SIG-M5 (cell line): Measurements from ENCODE around the gene CACNA1S.

Source experiments
- DNase-seq: peaks from one replicate; lab custom pipeline; 2025; lab: John Stamatoyannopoulos, UW

The CACNA1S gene

GRCh38 chr1:201140235-201140940, 28.2 kb upstream of the CACNA1S start:
- no peak for DNase-seq

GRCh38 chr1:201139756-201140155, 27.5 kb upstream of the CACNA1S start:
- DNase-seq, result no peak

DNA sequence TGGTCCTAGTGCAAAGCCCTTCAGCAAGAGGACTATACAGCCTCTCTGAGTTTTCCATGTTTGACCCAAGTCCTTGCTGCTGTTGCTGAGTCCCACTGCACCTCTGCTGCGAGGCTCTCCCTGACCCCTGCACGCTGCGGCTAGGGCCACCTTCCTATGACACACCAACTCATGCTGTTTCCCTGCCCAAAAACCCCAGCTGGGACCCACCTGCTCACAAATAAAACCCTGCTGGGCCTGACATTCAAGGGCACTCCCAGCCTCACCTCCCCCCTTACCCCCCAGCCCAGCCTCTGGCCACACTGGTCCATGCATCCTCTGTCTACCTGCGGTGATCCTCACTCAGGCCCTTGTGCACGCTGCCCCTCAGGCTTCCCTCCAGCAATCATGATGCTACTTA, 27.1 kb upstream of the CACNA1S start:
- no peak for DNase-seq

DNA sequence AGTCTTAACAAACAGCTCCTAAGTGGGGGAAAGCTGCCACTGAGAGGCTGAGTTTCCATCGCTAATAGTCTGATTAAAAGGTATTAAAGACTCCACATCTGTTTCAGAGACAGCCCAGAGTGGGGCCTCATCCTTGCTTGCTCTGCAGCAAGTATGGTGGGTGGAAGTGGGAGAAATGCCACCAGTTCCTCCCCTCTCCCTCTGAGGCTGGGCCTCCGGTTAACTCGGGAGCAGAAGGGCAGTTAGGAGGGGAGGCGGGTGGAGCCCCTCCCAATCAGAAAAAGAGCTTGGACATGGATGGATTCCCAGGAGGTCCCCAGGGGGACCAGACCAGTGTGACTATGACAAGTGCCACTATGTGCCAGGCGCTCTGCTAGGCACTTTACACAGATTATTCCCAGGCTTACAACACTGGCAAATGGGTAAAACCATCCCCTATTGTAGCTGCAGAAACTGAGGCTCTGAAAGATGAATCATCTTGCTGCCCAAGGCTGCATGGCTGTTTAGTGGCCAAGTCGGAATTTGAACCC, 26.1 kb upstream of the CACNA1S start:
- no peak for DNase-seq

GRCh38 chr1:201137579-201138310, 25.5 kb upstream of the CACNA1S start:
- DNase-seq, result no peak

DNA sequence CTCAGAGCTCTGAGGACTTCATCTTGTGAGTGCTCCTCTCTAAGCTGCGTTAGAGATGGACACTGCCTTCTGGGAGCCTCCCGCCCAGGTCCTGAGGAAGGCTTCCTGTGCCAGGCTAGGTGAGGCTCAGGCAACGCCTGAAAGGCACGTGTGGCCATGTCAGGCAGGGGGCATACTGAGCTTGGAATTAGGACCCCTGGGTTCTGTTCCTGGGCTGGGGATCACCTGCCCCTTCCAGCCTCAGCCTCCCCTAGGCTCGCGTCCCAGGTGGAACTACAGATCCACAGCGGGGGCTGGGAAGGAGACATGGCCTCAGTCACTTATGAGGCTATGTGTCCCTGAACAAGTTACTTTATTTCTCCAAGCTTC, 24.8 kb upstream of the CACNA1S start:
- DNase-seq, result no peak

GRCh38 chr1:201136355-201137023, 24.3 kb upstream of the CACNA1S start:
- DNase-seq, result no peak

DNA sequence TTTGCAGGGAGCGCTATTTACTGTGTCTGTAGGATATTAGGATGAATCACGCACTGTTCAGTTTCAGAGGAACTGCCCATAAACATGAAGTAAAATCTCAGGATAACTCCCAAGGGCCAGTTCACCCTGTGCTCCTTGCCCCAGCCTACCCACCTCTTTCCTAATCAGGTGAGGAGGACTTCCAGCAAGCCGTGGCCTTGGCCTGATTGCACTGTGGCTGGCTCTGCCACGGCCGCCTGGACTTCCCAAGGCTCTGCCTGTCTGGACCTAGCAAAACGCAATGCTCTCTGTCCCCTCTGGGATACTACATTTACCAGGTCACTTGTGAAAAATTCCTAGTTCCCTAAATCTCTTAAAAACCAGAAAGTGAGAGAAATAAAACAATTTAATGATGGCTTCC, 22.2 kb upstream of the CACNA1S start:
- no peak for DNase-seq

DNA sequence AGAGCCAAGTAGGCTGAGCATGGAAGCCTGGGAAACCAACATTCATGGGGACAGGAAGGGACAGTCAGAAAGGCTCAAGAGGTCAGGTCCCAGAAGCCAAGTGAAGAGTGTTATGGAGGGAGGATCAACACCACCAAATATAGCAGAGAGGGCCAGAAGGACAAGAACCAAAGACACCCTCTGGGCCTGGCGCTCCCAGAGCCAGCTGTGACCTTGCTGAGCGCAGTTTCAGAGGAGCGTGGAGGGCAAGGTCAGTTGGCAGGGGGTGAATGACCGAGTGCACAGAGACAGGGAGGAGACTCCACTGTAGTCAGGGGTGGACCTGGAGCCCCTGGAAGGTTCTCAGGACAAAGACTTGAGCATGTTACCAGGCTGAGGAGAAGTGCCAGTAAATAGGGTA, 19.2 kb upstream of the CACNA1S start:
- no peak for DNase-seq

DNA sequence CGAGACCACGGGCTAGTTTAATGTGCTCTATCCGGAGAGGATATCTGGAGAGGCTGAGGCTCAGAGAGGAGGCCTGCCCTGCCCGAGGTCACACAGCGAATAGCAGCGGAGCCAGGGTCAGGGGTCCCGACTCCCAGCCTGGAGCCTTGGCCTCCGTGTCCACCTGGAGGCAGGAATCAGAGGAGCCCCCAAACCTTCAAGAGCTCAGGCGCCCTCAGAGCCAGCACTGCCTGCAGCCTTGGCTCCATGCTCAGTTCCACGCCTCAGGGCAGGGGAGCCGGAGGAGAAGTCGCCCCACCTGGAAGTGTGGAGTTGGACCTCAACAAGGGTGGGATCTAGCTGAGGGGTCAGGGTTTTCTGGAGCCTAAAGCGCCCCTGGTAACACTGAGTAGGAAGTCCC, 16.7 kb upstream of the CACNA1S start:
- no peak for DNase-seq

DNA sequence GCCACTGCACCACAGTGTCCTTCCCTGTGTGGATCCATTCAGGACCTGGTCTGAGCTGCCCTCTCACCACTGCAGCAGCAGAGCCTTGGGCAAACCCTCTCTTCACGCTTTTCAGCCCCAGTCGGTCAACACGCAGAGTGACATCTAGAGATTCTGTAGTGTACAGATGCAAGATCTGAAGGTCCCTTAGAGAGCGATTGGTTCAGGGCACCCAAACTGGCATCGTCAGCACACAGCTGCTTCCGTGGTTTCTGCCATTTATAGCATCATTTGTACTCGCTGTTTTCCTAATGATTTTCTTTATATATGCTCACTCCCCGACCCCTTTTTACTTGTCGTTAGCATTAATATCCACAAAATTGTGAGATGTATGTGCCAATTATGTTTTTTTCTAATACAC, 16.2 kb upstream of the CACNA1S start:
- DNase-seq, result no peak

GRCh38 chr1:201127755-201128455, 15.7 kb upstream of the CACNA1S start:
- DNase-seq, result no peak

DNA sequence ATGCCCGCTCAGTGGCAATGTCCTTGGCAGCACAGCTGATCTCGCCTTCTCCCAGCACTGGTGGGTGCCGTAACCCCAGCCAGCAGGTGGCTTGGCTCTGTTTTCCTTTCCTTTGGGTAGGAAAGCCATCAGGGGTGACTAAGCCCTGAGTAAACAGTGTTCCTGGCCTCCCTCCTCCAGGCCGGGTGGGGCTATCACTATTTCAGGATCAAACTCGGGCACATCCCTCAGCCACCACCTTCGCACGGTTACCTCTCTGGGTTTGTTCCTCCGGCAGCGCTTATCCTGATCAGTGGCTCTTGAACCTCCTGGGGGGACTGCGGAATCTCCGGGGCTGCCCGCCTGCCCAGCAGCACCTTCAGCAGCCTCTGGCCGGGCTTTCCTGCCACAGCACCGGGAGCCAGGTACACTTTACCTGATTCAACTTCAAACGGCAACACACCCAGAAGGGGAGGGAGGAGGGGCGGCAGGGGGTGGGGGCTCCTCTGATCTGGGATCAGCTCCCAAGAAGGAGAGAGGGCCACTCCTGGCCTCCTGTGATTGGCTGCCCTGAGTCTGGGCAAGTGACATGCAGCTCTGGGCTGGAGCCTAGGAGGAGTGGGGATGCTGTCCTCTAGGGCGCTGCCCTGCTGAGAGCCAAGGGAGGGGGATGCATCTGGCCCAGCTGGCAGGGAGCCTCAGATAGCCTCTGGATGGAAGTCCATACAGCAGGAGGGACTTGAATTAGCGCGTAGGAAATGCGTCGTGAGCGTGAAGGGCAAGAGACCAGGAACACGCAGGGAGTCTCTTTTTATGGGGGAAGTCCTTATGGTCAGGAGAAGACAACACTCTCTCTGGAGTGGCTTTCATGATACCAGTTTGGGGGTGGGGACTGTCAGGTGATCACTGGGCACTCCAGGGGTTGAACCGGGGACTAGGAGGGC, 14.9 kb upstream of the CACNA1S start, which contains the start of gene ASCL5:
Gene ASCL5 (minus strand): TSS at position 353 of the 923 bp plus-strand sequence. CDS start 11,812 bp downstream, outside the sequence.
- DNase-seq, result no peak

GRCh38 chr1:201126463-201126831, 14.2 kb upstream of the CACNA1S start:
- DNase-seq, result no peak

DNA sequence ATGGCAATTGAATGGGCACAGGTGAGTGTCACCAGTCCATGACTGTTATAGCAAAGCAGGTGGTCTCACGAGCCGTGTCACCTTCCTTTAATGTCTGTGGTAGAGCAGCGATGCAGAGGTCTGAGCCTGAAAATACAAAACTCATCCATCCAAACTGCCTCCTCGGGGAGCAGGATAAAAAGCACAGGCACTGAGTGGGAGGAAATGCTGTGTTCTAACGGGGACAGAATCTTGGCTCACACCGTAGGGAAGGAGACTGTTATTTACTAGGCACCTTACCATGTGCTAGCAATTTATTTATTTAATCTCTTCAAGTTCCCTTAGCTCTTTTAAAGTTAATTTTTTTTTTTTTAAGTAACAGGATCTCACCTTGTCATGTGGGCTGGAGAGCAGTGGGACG, 13.6 kb upstream of the CACNA1S start:
- DNase-seq, result no peak

GRCh38 chr1:201125019-201125418, 12.8 kb upstream of the CACNA1S start:
- no peak for DNase-seq

DNA sequence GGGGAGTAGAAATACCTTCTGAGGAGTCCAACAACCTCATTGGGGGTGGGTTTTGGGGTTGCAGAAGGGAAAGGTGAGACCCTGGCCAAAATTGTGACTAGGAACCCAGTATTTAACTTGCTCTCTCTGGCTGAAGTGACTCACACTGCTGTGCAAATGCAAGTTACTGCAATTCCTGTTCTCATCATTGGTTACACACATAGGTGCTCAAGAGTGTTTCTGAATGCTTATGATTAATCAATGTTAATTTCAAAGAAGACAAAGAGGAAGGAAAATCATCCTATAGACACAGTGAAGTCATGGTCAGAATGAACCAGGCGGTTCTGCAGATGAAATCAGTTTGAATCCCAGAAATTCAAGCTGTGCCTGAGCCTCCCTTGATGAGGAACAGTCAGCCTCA, 11.6 kb upstream of the CACNA1S start:
- DNase-seq, result no peak

DNA sequence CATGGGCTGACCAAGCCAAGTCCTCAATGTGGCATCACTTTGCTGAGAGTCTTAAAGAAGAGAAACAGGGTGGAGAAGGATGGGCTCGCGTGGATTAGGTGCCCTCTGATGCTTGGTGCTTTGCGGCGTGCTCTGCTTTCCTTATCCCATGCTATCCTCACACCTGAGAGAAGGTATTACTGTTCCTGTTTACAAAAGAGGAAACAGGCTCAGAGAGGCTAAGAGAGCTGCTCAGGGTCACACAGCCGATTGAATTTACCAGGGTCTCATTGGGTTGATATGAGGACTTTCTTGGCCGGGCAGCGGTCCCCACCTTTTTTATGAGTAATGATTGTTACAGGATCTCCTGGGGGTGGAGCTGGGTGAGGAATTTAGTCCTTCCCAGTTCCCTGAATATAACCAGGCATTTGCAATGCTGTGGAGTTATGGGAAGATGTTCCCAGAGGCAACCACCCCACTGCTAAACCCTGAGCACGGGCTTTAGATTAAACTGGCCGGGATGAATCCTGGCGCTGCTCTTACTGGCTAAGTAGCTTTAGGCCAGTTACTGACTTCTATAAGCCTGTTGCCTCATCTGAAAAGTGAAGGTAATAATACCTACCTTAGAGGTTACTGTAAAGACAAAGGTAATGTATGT, 10.2 kb upstream of the CACNA1S start:
- no peak for DNase-seq

GRCh38 chr1:201119206-201120197, 7.3 kb upstream of the CACNA1S start:
- no peak for DNase-seq
